NCI-H1436 treated with DMSO at 0.1 percent for 48 hours (cell line): ENCODE results near the gene PXDN.

Source experiments
- DNase-seq: peaks from one replicate; lab custom pipeline; 2025; lab: John Stamatoyannopoulos, UW

Gene PXDN

GRCh38 chr2:1650085-1650872 lies 94.0 kb downstream of the PXDN start:
- DNase-seq, result no peak

- no peak for DNase-seq
Observed at GRCh38 chr2:1649103-1650084, 94.9 kb downstream of the PXDN start.

- no peak for DNase-seq
Observed at GRCh38 chr2:1648241-1649102, 95.8 kb downstream of the PXDN start.

GRCh38 chr2:1647417-1648240 lies 96.7 kb downstream of the PXDN start:
- no peak for DNase-seq

GRCh38 chr2:1645761-1646476 lies 98.4 kb downstream of the PXDN start:
- no peak for DNase-seq

GRCh38 chr2:1644427-1644826 lies 99.9 kb downstream of the PXDN start:
- DNase-seq, result no peak

GRCh38 chr2:1642993-1643619 lies 101.2 kb downstream of the PXDN start:
- DNase-seq, result no peak

GRCh38 chr2:1642066-1642861 lies 102.1 kb downstream of the PXDN start:
- no peak for DNase-seq

- no peak for DNase-seq
Observed at GRCh38 chr2:1641523-1641922, 102.8 kb downstream of the PXDN start.

GRCh38 chr2:1640301-1641135 lies 103.8 kb downstream of the PXDN start:
- DNase-seq, result no peak

- no peak for DNase-seq
Observed at GRCh38 chr2:1639086-1639858, 105.0 kb downstream of the PXDN start.

GRCh38 chr2:1638281-1638860 lies 105.9 kb downstream of the PXDN start:
- DNase-seq, result no peak

GRCh38 chr2:1636791-1637415 lies 107.4 kb downstream of the PXDN start:
- no peak for DNase-seq

- DNase-seq, result no peak
Observed at GRCh38 chr2:1635823-1636222, 108.5 kb downstream of the PXDN start.

- no peak for DNase-seq
Observed at GRCh38 chr2:1634681-1635341, 109.5 kb downstream of the PXDN start.
